Epithelial cell of prostate (primary cell): ENCODE data around the gene PRR36.

Experiments used
- DNase-seq: peaks from one replicate; pipeline ENCODE4 v3.0.0-alpha.2; 2011; ENCODE audit warnings: low read depth, low spot score
- H3K27ac ChIP-seq: fragments of 450-650 bp; 2 replicates; pipeline ENCODE4 v1.5.1; 2017; ENCODE audit warnings: mild to moderate bottlenecking

Gene PRR36

DNA sequence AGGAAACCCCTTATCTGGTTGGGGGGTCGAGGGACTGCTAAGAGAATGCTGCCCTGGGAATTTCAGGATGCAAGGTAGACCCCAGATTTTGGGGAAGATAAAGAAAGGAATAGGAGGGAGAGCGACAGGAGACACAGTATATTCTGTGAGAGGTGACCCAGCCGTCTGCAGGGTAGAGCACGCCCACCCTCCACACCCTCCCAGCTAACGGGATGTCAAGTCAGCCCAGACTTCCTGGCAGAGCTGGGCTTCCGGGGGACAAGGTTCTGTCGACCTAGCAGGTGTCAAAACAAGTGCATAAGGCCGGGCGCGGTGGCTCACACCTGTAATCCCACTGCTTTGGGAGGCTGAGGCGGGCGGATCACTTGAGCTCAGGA is 695 bp upstream of the PRR36 start:
- no peak for DNase-seq
- H3K27ac ChIP-seq: no peak overlapping the region

DNA sequence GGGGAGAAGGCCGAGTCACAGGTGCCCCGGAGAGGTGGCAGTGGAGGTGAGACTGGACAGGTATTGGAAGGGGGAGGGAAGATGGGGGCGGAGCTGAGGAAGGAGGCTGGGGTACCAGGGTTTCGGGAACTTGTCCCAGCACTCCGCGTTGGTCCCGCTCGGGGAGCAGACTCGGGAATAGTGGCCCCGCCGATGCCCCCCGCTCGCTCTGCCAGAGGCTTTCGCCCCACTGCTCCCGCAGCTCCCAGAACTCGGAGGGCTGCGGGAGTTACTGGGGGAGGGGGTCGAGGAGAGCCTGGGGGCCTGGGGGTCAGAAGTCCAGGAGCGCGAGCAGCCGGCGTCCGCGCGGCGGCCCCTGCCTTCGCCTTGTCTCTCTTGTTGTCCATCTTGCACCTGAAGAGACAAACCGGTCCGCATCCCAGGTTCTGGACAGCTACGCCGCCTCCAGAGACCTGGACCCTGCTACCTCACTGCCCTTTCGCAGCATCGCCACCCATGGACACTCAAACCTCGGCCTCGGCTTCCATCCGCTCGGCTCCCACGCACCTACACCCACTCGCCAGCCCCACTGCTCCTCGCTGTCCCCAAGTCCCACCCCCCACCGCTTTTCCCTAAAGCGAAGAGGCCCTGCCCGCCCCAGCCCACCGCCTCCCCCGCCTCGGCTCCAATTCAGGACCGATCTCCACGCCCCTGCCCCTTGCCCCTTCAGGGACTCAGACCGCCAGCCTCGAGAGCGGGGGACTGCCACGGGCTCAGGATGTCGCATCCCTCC is 700 bp downstream of the PRR36 start:
- no peak for DNase-seq
- H3K27ac ChIP-seq: no peak overlapping the region

DNA sequence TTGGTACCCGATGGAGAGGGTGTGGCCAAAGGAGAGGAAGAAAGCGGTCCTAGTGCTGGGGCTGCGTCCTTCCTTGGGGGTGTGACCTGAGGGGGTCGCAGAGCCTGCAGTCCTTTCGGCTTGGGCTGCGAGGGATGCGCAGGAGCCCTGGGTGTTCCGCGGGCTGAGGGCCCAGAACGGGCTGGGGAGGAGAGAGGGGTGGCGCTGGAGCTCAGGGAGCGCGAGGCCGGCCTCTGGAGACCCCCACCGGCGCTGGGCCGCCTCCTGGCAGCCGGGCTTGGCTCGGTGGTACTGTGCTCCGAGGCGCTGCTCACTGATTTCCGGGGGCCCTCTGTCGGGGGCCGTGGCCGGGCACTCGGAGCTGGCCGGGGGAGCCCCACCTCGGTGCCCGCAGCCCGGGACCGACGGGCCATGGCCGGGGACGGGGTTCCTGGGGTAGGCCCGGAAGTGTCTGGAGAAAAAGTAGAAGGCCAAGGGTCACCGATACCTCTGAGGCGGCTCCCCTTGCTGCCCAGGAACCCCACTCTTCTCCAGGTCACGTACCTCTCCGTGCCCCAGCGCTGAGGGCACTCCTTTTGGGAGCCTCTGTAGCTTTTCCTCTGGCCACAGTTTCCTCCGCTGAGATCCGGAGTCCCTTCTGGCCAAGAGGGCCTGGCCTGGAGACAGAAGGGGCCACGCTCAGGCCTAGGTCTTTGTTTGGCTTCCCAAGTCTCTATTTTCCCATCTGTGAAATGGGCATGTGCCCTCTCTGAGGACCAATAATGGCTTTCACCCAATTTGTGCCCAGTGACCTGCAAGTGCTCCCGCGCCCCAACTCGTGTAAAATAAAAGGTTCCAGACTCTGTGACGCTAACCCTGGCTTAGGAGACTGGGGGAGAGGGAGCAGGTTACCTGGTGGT is 1.6 kb downstream of the PRR36 start:
- no peak for DNase-seq
- no peak overlapping the region for H3K27ac ChIP-seq

DNA sequence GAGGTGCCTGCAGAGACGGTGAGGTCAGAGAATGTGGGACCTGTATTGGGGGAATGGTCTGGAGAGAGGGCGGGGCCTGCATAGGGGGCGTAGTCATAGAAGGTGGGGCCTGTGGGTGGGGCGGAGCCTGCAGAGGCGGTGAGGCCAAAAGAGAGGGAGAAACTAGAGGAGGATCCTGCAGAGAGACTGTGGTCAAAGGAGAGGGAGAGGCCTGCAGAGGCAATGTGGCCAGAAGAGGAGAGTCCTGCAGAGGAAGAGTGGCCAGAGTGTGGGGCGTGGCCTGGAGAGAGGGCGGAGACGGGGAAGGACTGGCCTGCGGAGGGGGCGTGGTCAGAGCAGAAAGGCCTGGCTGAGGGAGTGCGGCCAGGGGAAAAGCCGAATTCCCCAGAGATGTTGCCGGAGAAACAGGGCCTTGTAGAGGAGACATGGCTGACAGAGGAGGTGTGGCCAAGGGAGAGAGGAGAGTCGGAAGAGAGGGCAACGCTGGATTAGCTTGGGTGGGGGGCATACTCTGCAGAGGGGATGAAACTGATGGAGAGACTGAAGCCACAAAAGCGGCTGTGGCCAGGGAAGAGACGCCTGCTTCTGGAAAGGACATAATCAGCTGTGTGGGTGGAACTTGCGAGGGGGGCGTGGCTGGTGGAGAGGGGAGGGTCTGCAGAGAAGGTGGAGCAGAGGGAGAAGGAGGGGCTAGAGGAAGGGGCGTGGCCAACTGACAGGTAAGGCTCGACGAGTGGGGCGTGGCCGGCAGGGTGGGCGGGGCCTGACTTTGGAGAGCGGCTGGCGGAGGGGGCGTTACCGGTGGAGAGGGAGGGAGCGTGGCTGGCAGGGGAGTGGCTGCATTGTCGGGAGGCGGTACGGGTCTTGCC is 2.5 kb downstream of the PRR36 start:
- DNase-seq: no peak
- peak overlapping the region; percentile 66 for H3K27ac ChIP-seq

DNA sequence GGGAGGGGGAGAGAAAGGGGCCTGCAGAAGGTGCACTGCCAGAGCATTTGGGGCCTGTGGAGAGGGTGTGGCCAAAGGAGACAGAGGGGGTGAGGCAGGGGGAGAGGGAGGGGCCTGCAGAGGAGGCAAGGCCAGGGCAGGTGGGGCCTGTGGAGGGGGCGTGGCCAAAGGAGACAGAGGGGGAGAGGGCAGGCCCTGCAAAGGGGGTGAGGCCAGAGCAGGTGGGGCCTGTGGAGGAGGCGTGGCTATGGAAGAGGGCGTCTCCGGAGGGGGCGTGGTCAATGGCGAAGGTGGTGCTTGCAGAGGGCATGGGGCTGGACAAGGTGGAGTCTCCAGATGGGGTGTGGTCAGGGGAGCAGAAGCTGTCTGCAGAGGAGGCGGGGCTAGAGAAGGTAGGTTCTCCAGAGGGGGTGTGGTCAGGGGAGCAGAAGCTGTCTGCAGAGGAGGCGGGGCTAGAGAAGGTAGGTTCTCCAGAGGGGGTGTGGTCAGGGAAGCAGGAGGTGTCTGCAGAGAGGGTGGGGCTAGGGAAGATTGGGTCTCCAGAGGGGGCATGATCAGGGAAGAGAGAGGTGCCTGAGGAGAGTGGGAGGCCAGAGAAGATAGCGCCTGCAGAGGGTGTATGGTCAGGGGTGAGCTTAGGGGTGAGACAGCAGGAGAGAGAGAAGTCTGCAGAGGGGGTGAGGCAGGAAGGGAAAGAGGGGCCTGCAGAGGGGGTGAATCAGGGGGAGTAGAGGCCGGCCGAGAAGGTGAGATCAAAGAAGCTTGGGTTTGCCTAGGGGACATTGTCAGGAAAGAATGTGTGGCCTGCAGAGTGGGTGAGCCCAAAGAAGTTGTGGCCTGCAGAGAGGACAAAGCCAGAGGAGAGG is 3.4 kb downstream of the PRR36 start:
- H3K27ac ChIP-seq: peak overlapping the region; percentile 66
- DNase-seq: no peak

DNA sequence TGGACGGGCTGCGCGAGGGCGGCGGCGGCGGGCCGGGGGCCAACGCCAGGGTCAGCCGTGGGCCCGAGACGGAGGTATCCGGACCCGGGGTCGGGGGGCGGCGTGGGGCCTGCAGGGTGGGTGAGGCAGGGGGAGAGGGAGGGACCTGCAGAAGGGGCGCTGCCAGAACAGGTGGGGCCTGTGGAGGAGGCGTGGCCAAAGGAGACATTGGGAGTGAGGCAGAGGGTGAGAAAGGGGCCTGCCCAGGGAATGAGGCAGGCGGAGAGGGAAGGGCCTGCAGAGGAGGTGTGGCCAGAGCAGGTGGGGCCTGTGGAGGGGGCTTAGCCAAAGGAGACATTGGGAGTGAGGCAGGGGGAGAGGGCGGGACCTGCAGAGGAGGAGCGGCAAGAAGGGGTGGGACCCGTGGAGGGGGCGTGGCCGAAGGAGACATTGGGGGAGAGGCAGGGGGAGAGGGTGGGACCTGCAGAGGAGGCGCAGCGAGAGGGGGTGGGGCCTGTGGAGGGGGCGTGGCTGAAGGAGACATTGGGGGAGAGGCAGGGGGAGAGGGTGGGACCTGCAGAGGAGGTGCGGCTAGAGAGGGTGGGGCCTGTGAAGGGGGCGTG is 4.2 kb downstream of the PRR36 start:
- H3K27ac ChIP-seq: peak overlapping the region; percentile 23
- no peak for DNase-seq

DNA sequence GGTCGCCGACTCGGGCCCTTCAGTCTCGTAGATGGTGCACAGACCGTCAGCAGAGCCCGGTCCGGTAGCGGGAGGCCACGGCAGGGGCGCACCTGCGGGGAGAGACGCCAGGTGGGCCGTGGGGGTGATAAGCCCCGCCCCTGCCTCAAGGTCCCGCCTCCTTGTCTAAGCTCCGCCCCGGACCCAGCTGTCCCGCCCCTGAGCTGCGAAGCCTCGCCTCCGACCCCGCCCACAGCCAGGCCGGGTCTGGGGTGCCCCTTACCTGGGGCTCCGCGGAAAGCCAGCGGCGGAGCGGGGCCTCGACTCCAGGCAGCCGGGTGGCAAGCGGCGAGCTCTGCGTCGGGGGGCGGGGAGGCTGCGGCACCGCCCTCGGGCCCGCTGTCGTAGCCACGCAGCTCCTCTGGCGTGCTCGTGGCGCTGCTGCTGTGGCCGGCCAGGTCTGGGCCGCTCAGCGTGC is 4.7 kb downstream of the PRR36 start:
- no peak for DNase-seq
- H3K27ac ChIP-seq: peak overlapping the region; percentile 23

DNA sequence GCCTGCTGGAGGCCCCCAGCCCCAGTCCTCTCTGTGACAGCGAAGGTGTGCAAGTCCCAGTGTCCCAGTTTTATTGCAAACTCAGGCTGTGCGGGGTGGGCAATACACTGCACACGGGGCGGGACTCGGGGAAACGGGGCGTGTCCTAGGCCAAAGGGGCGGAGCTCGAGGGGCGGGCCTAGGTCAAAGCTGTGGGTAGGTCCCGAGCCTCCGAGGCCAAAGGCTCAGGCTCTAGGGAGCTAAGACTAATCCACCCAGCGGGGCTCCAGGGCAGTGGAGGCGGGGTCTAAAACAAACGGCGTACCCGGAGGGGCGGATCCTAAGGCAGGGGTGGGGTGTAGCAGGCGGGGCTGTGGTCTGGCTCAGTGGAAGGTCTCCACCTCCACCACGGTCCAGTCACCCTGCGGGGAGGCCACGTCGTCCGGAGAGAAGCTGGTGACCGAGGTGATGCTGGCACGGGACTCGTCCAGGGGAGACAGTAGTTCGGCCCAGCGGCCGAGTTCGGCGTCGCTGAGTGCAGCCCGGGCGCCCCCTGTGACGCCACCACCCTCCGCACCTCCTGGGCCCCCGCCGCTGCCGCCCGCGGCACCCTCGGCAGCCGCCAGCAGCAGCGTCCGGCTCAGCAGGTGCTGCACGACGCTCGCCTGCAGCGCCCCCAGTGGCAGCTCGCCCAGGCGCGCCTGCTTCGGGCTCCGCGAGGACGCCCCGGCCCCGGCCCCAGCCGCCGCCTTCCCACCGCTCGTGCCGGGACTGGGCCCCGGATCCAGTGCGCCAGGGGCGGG is 5.3 kb downstream of the PRR36 start:
- H3K27ac ChIP-seq: peak overlapping the region; percentile 23
- no peak for DNase-seq

DNA sequence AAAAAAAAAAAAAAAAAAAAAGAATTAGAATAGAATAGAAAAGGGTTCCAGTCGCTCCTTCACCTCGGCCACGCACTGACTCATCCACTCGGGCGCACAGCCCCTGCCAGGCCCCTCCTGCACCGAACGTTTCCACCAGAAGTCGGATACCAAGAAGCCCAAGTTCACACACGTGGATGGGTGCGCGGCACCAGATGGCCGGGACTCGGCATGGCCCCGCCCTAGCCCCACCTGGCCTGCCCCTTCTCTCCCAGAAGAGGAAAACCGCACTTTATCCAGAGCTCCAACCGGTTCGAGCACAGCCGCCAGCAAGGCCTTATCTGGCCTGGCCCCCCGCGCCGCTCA is 5.9 kb downstream of the PRR36 start:
- DNase-seq: no peak

DNA sequence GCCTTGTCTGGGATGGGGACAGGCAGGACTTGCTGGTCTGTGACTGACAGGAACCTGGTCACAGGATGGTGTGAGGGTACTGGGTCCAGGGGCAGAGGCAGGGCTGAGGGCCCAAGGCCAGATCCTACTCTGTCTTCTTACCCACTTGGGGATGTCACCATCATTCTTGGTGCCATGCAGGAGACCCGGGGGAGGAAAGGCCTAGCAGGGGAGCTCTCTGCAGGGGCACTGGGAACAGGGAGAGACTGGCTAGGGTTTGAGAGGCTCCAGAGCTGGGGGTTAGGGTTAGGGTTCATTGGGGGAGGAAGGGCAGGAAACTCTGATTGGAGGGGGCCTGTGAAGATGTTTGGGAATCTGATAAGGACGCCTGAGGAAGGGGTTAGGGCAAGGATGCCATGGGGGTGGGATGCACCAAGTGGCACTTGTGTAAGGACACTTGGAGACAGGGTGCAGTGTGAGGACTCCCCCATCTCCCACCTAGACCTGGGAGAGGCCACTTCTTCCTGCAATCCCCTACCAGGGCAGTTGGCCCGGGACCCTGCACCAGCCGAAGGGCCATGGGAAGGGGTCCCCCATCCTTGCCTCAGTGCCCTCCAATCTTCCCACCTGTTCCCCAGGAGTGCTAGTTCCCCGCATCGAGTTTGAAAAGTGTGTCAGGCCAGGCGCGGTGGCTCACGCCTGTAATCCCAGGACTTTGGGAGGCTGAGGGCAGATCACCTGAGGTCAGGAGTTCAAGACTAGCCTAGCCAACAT is 6.9 kb downstream of the PRR36 start:
- DNase-seq: no peak
- H3K27ac ChIP-seq: no peak overlapping the region

More for the DNA sequence above, 5.9 kb downstream of the PRR36 start:
- H3K27ac ChIP-seq: no peak overlapping the region

DNA sequence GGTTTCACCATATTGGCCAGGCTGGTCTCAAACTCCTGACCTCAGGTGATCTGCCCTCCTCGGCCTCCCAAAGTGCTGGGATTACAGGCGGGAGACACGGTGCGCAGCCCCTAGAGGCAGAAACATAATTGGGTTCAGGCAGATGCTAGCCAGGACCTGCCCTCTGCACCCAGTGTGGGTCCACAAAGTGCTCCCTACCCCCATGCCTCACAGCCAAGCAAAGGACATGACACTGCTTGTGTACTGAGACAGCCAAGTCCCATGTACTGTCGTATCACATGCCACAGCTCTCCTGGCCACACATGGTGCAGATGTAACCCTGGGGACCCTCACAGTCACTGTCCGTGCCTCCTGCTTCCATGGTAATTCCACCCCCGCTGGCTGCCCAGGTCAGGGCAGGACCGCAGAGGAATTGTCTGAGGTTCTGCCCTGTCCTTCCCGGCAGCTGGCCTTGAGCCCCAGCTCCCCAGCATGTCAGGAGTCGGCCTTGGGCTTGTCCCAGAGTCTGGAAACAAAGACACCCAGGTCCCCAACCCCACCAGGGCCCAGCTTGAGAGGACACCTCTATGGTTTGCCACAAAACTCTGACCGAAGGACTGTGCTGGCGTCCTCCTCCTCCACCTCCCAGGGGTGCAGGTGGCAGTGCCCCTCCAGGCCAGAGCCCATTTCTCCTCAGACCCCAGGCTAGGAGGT is 7.6 kb downstream of the PRR36 start:
- no peak overlapping the region for H3K27ac ChIP-seq
- no peak for DNase-seq

DNA sequence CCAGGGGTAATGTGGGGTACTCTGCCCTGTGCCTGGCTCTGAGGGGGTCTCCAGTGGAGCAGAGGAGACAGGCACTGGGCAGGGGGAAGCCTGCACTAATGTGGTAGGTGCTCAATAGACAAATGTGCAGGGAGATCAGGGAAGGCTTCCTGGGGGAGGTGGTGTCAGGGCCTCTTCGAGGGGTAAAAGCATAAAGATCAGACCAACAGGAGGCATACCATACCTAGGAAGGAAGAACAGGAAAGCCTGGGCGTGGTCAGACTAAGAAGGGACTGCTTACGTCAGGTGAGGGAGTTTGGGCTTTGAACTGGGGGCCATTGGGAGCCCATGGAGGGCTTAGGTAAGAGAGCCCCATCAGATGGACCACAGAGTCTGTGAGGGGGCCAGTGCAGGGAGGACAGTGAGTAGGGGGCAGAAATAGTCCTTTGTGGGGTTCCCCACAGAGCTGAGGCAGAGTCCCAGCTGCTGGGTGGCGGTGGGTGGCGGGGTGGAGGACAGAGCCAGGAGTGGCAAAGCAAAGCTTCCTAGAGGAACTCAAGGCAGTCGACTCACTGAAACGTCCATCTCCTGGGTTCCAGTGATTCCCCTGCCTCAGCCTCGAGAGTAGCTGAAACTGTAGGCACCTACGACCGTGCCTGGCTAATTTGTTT is 8.8 kb downstream of the PRR36 start:
- DNase-seq: no peak
- H3K27ac ChIP-seq: no peak overlapping the region

DNA sequence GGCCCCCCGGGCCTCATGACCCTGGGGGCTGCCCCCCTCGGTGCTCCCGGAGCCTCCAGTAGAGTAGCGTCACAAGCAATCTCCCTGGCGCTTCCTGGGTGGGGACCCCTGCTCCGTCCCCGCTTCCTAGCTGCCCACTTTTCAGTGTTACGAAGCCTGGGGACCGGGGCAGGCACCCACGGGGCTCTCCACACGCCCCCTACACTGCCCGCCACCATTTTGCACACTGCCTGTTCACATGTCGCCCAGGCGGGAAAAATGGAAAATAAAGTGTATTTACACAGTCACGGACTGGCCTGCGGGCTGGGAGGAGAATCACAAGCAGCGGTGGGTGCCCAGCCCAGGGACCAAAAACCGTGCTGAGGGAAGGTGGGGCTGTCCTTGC is 9.5 kb downstream of the PRR36 start:
- no peak for DNase-seq
- H3K27ac ChIP-seq: no peak overlapping the region

DNA sequence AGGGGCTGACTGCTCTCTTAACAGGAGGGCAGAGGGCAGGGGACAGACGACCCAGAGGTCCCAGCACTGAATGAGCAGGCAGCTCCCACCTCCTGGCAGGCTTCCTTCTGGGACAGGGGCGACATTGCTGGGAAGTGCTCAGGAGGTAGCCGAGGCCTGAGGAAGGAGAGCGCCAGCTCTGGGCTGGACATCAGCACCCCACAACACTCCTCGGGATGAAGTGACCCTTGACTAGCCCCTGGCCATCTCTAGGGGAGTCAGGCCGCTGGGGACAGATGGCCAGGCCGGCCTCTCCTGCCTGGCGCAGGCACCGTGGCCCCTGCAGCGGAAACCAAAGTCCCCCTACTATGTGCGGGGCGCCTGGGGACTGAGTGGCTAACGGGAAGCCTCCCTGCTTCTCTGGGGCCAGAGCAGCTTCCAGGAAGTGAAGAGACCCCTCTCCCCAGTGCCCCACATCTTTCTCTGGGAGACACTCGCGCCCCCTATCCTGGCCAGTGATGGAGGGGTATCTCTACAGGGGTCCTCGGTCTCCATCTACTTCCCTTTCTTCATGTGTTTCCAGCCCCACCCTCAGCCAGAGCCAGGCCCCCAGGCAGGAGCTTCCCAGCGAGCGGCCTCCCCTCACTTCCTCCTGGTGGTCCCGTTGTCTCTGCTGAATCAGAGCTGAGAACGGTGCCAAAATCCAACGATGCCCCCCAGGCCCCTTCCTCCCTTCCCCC is 10.1 kb downstream of the PRR36 start:
- no peak for DNase-seq
- no peak overlapping the region for H3K27ac ChIP-seq

DNA sequence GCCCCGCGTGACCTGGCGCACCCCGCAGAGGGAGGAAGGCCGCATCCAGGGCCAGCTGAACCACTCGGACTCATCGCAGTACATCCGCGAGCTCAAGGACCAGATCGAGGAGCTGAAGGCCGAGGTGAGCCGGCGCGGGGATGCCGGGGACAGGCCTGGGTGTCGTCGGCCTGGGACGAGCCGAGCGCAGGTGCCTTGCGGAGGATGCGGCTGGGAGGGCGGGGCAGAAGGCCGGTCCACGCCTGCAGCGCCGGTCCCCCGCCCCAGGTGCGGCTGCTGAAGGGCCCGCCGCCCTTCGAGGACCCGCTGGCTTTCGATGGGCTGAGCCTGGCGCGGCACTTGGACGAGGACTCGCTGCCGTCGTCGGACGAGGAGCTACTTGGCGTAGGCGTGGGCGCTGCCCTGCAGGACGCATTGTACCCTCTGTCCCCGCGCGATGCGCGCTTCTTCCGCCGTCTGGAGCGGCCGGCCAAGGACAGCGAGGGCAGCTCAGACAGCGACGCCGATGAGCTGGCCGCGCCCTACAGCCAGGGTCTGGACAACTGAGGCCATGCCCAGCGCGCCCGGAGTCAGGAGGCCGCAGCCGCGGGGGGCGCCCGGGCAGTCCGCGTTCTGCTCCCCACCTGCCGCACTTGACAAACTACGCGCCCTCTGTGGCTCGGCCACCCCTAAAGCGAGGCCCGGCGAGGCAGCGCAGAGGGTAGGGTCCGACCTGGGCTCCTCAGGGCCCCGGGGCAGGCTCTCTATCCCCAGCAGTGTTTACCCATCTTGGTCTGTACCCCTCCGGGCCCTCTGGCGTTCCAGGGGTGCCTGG is 10.8 kb downstream of the PRR36 start:
- no peak for DNase-seq
- H3K27ac ChIP-seq: no peak overlapping the region
